ENCODE measurements around the gene RAD51B. TPM values are rescaled to one million over a fixed set of nuclear protein-coding genes. Genes with fewer than 3 reads are reported as not detected.

RAD51B gene
- total and polyA plus RNA-seq, 9 of the 15 experiments (the other 6 are each of a cell fraction or from before 2014, with no cell fraction given): 8.5 to 17.3 (median 11.3) TPM

DNA sequence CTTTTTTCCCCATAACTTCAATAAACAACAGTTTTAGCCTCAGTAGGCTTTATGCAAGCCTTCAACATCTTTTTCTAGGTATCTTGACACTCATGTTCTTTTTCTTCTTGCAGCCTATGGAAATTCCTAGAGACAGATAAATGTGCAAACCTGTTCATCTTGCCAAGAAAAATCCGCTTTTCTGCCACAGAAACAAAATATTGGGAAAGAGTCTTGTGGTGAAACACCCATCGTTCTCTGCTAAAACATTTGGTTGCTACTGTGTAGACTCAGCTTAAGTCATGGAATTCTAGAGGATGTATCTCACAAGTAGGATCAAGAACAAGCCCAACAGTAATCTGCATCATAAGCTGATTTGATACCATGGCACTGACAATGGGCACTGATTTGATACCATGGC, 677.4 kb downstream of the RAD51B start:
- no peak overlapping the region for H3K4me2 ChIP-seq (ENCODE audit: insufficient read depth, low read length)
- ATAC-seq (no peak), DNase-seq (ENCODE audit: extremely low read depth in 1 of 4, low spot score in 3 of 4) (no peak), FAIRE-seq (no peak)
- no peaks in the 10 kb centered on the region for H3K36me3 ChIP-seq (ENCODE audit: control insufficient read depth, insufficient read depth, low read length)
- H3K27ac ChIP-seq (ENCODE audit: extremely low read depth, low read depth, low read length): no peak overlapping the region
- intact Hi-C loops (cut with micrococcal nuclease) (no loop called here), in situ Hi-C loops (cut with MboI) (no loop called here)
- no peak overlapping the region for H2AFZ ChIP-seq (ENCODE audit: low read depth, low read length)
- TF ChIP-seq ZNF668 (CRISPR knock-in tag; IDR thresholded peaks at IDR 0.05) (no peak), JUN (IDR thresholded peaks at IDR 0.05; ENCODE audit: borderline replicate concordance, low read depth, low read length) (no peak), JUN (CRISPR knock-in tag; IDR thresholded peaks at IDR 0.05; ENCODE audit: borderline replicate concordance) (no peak), HMG20A (CRISPR knock-in tag; conservative IDR thresholded peaks at IDR 0.05) (no peak), TGIF2 (CRISPR knock-in tag; IDR thresholded peaks at IDR 0.05) (no peak), KLF13 (tag; IDR thresholded peaks at IDR 0.05; ENCODE audit: borderline replicate concordance, low read depth) (no peak), HEY1 (CRISPR knock-in tag; IDR thresholded peaks at IDR 0.05; ENCODE audit: borderline replicate concordance) (no peak), DMBX1 (CRISPR knock-in tag; IDR thresholded peaks at IDR 0.05; ENCODE audit: borderline replicate concordance) (no peak)
- TF ChIP-seq, protein P1, sequence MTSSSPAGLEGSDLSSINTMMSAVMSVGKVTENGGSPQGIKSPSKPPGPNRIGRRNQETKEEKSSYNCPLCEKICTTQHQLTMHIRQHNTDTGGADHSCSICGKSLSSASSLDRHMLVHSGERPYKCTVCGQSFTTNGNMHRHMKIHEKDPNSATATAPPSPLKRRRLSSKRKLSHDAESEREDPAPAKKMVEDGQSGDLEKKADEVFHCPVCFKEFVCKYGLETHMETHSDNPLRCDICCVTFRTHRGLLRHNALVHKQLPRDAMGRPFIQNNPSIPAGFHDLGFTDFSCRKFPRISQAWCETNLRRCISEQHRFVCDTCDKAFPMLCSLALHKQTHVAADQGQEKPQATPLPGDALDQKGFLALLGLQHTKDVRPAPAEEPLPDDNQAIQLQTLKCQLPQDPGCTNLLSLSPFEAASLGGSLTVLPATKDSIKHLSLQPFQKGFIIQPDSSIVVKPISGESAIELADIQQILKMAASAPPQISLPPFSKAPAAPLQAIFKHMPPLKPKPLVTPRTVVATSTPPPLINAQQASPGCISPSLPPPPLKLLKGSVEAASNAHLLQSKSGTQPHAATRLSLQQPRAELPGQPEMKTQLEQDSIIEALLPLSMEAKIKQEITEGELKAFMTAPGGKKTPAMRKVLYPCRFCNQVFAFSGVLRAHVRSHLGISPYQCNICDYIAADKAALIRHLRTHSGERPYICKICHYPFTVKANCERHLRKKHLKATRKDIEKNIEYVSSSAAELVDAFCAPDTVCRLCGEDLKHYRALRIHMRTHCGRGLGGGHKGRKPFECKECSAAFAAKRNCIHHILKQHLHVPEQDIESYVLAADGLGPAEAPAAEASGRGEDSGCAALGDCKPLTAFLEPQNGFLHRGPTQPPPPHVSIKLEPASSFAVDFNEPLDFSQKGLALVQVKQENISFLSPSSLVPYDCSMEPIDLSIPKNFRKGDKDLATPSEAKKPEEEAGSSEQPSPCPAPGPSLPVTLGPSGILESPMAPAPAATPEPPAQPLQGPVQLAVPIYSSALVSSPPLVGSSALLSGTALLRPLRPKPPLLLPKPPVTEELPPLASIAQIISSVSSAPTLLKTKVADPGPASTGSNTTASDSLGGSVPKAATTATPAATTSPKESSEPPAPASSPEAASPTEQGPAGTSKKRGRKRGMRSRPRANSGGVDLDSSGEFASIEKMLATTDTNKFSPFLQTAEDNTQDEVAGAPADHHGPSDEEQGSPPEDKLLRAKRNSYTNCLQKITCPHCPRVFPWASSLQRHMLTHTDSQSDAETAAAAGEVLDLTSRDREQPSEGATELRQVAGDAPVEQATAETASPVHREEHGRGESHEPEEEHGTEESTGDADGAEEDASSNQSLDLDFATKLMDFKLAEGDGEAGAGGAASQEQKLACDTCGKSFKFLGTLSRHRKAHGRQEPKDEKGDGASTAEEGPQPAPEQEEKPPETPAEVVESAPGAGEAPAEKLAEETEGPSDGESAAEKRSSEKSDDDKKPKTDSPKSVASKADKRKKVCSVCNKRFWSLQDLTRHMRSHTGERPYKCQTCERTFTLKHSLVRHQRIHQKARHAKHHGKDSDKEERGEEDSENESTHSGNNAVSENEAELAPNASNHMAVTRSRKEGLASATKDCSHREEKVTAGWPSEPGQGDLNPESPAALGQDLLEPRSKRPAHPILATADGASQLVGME (CRISPR knock-in tag; IDR thresholded peaks at IDR 0.05): no peak
- TF ChIP-seq, protein P2, sequence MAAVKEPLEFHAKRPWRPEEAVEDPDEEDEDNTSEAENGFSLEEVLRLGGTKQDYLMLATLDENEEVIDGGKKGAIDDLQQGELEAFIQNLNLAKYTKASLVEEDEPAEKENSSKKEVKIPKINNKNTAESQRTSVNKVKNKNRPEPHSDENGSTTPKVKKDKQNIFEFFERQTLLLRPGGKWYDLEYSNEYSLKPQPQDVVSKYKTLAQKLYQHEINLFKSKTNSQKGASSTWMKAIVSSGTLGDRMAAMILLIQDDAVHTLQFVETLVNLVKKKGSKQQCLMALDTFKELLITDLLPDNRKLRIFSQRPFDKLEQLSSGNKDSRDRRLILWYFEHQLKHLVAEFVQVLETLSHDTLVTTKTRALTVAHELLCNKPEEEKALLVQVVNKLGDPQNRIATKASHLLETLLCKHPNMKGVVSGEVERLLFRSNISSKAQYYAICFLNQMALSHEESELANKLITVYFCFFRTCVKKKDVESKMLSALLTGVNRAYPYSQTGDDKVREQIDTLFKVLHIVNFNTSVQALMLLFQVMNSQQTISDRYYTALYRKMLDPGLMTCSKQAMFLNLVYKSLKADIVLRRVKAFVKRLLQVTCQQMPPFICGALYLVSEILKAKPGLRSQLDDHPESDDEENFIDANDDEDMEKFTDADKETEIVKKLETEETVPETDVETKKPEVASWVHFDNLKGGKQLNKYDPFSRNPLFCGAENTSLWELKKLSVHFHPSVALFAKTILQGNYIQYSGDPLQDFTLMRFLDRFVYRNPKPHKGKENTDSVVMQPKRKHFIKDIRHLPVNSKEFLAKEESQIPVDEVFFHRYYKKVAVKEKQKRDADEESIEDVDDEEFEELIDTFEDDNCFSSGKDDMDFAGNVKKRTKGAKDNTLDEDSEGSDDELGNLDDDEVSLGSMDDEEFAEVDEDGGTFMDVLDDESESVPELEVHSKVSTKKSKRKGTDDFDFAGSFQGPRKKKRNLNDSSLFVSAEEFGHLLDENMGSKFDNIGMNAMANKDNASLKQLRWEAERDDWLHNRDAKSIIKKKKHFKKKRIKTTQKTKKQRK (IDR thresholded peaks at IDR 0.05; ENCODE audit: borderline replicate concordance, low read depth, low read length): no peak
- no peaks in the 10 kb centered on the region for H3K79me2 ChIP-seq (ENCODE audit: control insufficient read depth, insufficient read depth, low read length)
- H4K20me1 ChIP-seq (replicated peaks; ENCODE audit: control insufficient read depth, insufficient read depth, low read length): no peaks in the 10 kb centered on the region
- WGBS (ENCODE audit: insufficient coverage, low coverage, missing lambda C conversion rate): 39% methylated on average over 2 of the region's 2 CpGs
- H3K9me3 ChIP-seq (replicated peaks; ENCODE audit: control insufficient read depth, insufficient read depth, low read depth, low read length): no peaks in the 10 kb centered on the region
- POLR2A ChIA-PET: no interaction called here
- H3K9ac ChIP-seq (ENCODE audit: insufficient read depth in 1 of 2, low read depth in 2 of 2, low read length in 2 of 2): no peak overlapping the region
- CTCF ChIA-PET (ENCODE audit: low intra/inter-chr PET ratio): no interaction called here
- H3K4me3 ChIP-seq: no peak overlapping the region
- no peaks in the 10 kb centered on the region for H3K9me1 ChIP-seq (ENCODE audit: control insufficient read depth, insufficient read depth, low read length)
- peaks cover 0 to 5% of the 10 kb centered on the region in 2 experiments; a peak in 1 of 5 replicates for H3K27me3 ChIP-seq (ENCODE audit: control insufficient read depth in 2 of 2, insufficient read depth in 2 of 2, low read length in 2 of 2)
- no TSS peak for BruUV-seq (replicated peaks)
- peaks cover under 1 to 3% of the 10 kb centered on the region in 2 experiments; a peak in 1 of 5 replicates for H3K4me1 ChIP-seq (replicated peaks in 1 of 2; ENCODE audit: control insufficient read depth in 2 of 2, insufficient read depth in 2 of 2, low read length in 2 of 2)

Measured in K562 (cell line).